Measurements from ENCODE around the gene MUC2.

The MUC2 gene

DNA sequence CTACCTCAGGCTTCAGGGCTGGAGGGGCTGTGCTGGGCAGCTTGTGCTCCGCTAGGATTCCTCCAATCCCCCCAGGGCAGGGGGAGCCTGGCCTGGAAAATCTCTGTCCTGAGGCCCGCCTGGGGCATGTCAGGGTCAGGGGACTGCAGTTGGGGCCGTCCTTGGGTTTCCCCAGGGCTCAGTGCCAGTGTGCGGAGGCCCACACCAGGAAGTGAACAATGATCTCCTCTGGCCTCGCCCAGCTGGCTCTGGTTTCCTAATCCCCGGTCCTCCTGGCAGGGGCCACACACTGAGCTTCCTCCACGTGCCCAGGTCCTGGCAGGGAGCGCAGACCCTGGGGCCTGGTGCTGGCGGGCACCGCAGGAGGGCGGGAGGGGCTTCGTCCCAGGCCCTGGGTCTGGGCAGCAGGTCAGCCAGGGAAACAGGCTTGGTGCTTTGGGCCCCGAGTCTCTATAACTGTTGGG lies 1.4 kb upstream of the MUC2 start:
- Histone ChIP-seq H3K79me2 (ENCODE audit: insufficient read depth, low read length) (no peaks in the 10 kb centered on the region), H3K4me1 (ENCODE audit: insufficient read depth, low read length, poor library complexity, severe bottlenecking) (no peaks in the 10 kb centered on the region), H3K36me3 (ENCODE audit: insufficient read depth, low read length) (no peaks in the 10 kb centered on the region), H2AFZ (ENCODE audit: low read length) (no peak overlapping the region), H3K9me3 (ENCODE audit: insufficient read depth, low read depth, low read length) (no peaks in the 10 kb centered on the region; the same call in 1 of the 2 replicates), H4K20me1 (ENCODE audit: insufficient read depth, low read length, poor library complexity, severe bottlenecking) (no peaks in the 10 kb centered on the region), H3K27me3 (ENCODE audit: insufficient read depth, low read length, poor library complexity, severe bottlenecking) (no peaks in the 10 kb centered on the region), H3K9ac (ENCODE audit: low read depth, low read length, poor library complexity, severe bottlenecking) (no peak overlapping the region), H3K4me3 (ENCODE audit: low read length, poor library complexity, severe bottlenecking) (no peak overlapping the region), H3F3A (ENCODE audit: low read depth) (no peaks in the 10 kb centered on the region), H3K9me2 (replicated peaks; ENCODE audit: low read depth, low read length) (no peaks in the 10 kb centered on the region), H3K4me2 (ENCODE audit: low read depth, low read length, poor library complexity, severe bottlenecking) (no peak overlapping the region)
- TF ChIP-seq CTCF (conservative IDR thresholded peaks at IDR 0.05; ENCODE audit: low read length): no peak
- no peak for TF ChIP-seq EZH2phosphoT487 (IDR thresholded peaks at IDR 0.05; ENCODE audit: borderline replicate concordance)

DNA sequence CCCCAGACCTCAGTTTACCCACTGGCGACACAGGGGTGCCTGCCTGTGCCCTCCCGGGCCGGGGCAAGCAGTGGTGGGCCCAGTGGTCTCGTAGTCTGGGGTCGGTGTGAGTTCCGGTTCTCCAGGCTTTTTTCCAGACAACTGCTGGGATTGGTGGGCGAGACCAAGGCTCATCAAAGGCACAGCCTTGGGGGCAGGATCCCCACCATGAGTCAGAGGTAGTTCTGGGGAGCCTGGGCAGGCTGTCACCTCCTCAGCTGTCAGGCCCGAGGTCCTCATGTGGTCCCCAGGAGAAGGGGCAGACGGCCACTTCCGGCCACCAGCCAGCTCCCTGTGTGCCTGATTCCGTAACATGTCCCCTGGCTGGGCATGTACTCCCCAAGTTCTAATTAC lies 827 bp upstream of the MUC2 start:
- Histone ChIP-seq H3K9ac (ENCODE audit: low read depth, low read length, poor library complexity, severe bottlenecking) (no peak overlapping the region), H3K4me3 (ENCODE audit: low read length, poor library complexity, severe bottlenecking) (no peak overlapping the region), H2AFZ (ENCODE audit: low read length) (no peak overlapping the region), H3K27me3 (ENCODE audit: insufficient read depth, low read length, poor library complexity, severe bottlenecking) (no peaks in the 10 kb centered on the region), H4K20me1 (ENCODE audit: insufficient read depth, low read length, poor library complexity, severe bottlenecking) (no peaks in the 10 kb centered on the region), H3K4me1 (ENCODE audit: insufficient read depth, low read length, poor library complexity, severe bottlenecking) (no peaks in the 10 kb centered on the region), H3K4me2 (ENCODE audit: low read depth, low read length, poor library complexity, severe bottlenecking) (no peak overlapping the region), H3K79me2 (ENCODE audit: insufficient read depth, low read length) (no peaks in the 10 kb centered on the region), H3K36me3 (ENCODE audit: insufficient read depth, low read length) (no peaks in the 10 kb centered on the region), H3F3A (ENCODE audit: low read depth) (no peaks in the 10 kb centered on the region), H3K9me2 (replicated peaks; ENCODE audit: low read depth, low read length) (no peaks in the 10 kb centered on the region), H3K9me3 (ENCODE audit: insufficient read depth, low read depth, low read length) (no peaks in the 10 kb centered on the region; the same call in 1 of the 2 replicates)
- no peak for TF ChIP-seq CTCF (conservative IDR thresholded peaks at IDR 0.05; ENCODE audit: low read length)
- TF ChIP-seq EZH2phosphoT487 (IDR thresholded peaks at IDR 0.05; ENCODE audit: borderline replicate concordance): no peak

DNA sequence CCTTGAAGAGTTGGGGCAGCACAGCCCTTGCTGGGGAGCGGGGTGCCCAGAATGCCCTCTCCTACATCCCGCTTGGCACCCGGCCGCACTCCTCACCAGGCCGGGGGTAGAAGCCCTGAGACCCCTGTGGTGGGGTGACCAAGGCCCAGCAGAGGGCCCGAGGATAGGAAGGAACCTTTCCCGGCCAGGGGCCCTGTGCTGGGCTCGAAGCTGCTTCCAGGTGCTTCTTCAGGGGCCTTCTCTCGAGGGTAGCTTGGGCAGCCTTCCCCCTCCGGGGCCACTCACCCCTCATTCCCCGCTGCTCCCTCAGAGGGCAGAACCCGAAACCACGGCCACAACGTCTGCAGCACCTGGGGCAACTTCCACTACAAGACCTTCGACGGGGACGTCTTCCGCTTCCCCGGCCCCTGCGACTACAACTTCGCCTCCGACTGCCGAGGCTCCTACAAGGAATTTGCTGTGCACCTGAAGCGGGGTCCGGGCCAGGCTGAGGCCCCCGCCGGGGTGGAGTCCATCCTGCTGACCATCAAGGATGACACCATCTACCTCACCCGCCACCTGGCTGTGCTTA lies 752 bp downstream of the MUC2 start:
- no peaks in the 10 kb centered on the region for H3K4me1 ChIP-seq (ENCODE audit: insufficient read depth, low read length, poor library complexity, severe bottlenecking)
- H2AFZ ChIP-seq (ENCODE audit: low read length): no peak overlapping the region
- no peaks in the 10 kb centered on the region for H3K79me2 ChIP-seq (ENCODE audit: insufficient read depth, low read length)
- H4K20me1 ChIP-seq (ENCODE audit: insufficient read depth, low read length, poor library complexity, severe bottlenecking): no peaks in the 10 kb centered on the region
- H3K9ac ChIP-seq (ENCODE audit: low read depth, low read length, poor library complexity, severe bottlenecking): no peak overlapping the region
- H3F3A ChIP-seq (ENCODE audit: low read depth): no peaks in the 10 kb centered on the region
- no peaks in the 10 kb centered on the region; the same call in 1 of the 2 replicates for H3K9me3 ChIP-seq (ENCODE audit: insufficient read depth, low read depth, low read length)
- TF ChIP-seq CTCF (conservative IDR thresholded peaks at IDR 0.05; ENCODE audit: low read length) (no peak), EZH2phosphoT487 (IDR thresholded peaks at IDR 0.05; ENCODE audit: borderline replicate concordance) (no peak)
- H3K9me2 ChIP-seq (replicated peaks; ENCODE audit: low read depth, low read length): no peaks in the 10 kb centered on the region
- no peaks in the 10 kb centered on the region for H3K36me3 ChIP-seq (ENCODE audit: insufficient read depth, low read length)
- H3K4me2 ChIP-seq (ENCODE audit: low read depth, low read length, poor library complexity, severe bottlenecking): no peak overlapping the region
- H3K27me3 ChIP-seq (ENCODE audit: insufficient read depth, low read length, poor library complexity, severe bottlenecking): no peaks in the 10 kb centered on the region
- H3K4me3 ChIP-seq (ENCODE audit: low read length, poor library complexity, severe bottlenecking): no peak overlapping the region
